ENCODE results near the gene SKOR2.

- no peak for TF ChIP-seq SP1 (CRISPR knock-in tag; IDR thresholded peaks at IDR 0.05)
- TF ChIP-seq KHSRP (IDR thresholded peaks at IDR 0.05): no peak
- no peak for TF ChIP-seq CTCF (IDR thresholded peaks at IDR 0.05 in 2 of 3, conservative IDR thresholded peaks at IDR 0.05 in 1 of 3; ENCODE audit: insufficient read depth in 2 of 3, low read depth in 1 of 3, low read length in 3 of 3)
- TF ChIP-seq EGR1 (conservative IDR thresholded peaks at IDR 0.05): no peak
- no peak for TF ChIP-seq ZNF639 (CRISPR knock-in tag; conservative IDR thresholded peaks at IDR 0.05 in 1 of 2, IDR thresholded peaks at IDR 0.05 in 1 of 2)
- TF ChIP-seq ELF1 (tag; IDR thresholded peaks at IDR 0.05): no peak
- TF ChIP-seq SPI1 (IDR thresholded peaks at IDR 0.05; ENCODE audit: borderline replicate concordance, low read depth, low read length): no peak
- TF ChIP-seq TAF1 (IDR thresholded peaks at IDR 0.05; ENCODE audit: control insufficient read depth, extremely low read depth, insufficient read depth, low read length, severe bottlenecking): no peak
- no peak for TF ChIP-seq CEBPB (tag; IDR thresholded peaks at IDR 0.05)
- TF ChIP-seq STAT5B (CRISPR knock-in tag; IDR thresholded peaks at IDR 0.05): no peak
Measured at GRCh38 chr18:47248115-47248603, 3.3 kb downstream of the SKOR2 start.
